ENCODE measurements around the gene NRP1. TPM values are rescaled to one million over a fixed set of nuclear protein-coding genes. Genes with fewer than 3 reads are reported as not detected.
"Not testable (repeated sequence)": the region's sequence is repeated elsewhere in the genome, so short reads cannot be mapped to it uniquely, and the experiment has no call there.

Gene NRP1
- 10 to 100 TPM; 12.3 to 26.5 TPM for total RNA-seq
- long read RNA-seq, partial matches to known transcripts: 4 of 5 reads
- long read RNA-seq, other reads (novel, unspliced or antisense): 1 of 5 reads

DNA sequence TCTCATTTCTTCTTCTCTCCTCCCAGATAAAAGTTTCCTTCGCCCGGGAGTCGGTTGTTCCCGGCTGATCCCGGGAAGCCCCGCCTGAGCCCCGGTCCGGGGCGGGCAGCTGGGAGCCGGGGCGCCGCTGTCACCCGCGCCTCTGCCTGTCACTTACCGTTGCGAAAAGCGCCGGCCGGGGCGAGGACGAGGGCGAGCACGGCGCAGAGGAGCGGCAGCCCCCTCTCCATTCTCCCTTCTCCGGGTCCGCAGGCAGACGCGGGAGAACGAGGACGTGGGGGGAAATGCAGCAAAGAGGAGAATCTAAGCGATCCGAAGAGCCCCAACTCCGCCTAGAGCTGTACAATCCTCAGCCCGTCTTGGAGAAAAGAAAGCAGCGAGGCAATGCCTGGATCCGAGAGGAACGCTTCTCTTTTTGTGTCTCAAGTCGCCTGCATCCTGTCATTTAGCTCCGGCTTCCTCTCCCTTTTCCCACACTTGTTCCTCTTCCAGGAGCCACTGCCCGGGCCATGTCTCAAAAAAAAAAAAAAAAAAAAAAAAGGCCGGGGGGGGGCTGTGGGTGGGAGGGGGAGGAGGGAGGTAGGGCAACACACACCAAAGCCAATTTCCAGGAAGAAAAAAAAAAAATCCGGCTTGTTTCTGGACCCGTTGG, at the start of gene NRP1:
Gene NRP1 (minus strand): TSS at position 515 of the 652 bp plus-strand sequence. CDS start 285 bp downstream, at position 230.
- intact Hi-C loops (cut with DNase I, micrococcal nuclease): loop anchor here in 1 of 2 donors (10.0 kb wide), 1 partner anchor 139 kb away; no protein-coding TSS in a partner anchor
- DNase-seq (peak; percentile 28 to 31), ATAC-seq (peak; percentile 23)

DNA sequence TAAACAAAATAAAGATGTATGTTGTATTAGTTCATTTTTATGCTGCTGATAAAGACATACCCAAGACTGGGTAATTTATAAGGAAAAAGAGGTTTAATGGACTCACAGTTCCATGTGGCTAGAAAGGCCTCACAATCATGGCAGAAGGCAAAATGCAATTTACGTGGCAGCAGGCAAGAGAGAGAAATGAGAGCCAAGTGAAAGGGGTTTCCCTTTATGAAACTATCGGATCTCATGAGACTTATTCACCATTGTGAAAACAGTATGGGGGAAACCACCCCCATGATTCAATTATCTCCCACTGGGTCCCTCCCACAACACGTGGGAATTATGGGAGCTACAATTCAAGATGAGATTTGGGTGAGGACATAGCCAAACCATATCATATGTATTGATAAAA, 49.7 kb upstream of the NRP1 start:
- DNase-seq; ATAC-seq; intact Hi-C loops (cut with DNase I, micrococcal nuclease): not testable (repeated sequence)

DNA sequence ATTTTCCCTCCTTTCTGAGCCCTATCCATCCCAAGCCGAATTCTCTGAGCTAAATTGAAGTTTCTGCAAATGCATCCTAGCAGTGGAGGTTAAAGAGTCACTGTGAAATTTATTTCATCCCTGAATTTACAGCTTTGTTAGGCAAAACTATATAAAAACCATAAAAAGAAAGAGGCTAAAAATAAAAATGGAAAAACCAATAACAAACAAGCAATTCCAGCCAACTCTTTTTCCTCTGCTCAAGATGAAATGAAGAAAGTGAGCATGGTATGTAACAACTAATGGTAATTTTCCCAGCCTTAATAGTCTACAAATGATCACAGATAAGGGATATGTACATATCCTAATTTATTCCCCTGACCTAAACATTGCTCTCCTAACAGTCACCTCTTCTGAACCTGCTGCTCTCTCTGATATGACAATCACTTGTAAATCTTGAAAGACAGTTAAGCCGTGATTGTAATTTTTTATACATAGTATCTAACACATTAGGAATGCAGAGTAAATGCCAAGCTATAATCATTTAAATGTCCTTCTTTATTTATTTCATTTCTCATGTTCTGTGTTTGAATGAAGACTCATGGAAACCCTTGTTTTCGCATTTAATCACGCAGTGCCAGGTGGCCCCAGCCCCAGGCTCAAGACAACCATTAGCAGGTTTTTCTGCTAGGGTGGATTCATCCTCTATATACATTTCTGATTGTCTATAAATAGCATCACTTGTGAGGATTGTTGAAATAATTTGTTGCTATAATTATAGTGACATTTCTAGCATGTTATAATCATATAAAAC, 48.6 kb upstream of the NRP1 start:
- intact Hi-C loops (cut with DNase I, micrococcal nuclease): no loop called here
- no peak for DNase-seq
- ATAC-seq: no peak

DNA sequence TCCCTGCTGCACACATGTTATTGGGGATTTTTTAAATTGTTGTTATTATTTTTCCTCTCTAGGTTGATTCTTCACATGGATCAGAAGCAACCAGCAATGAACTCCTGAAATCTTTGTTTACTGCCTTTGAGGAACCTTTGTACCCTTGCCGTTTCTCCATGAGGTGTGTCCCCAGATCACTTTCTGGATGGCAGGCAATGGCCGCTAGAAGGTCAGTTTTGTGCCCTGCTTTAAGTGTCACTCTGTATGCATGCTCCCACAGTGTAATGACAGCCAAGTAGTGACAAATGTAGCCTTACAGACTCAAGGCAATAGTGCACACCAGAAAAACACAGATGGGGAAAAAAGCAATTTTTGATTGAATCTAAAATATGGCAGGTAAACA, 47.7 kb upstream of the NRP1 start:
- DNase-seq (peak in 1 of 2 donors; percentile 34), ATAC-seq (peak; percentile 100)
- intact Hi-C loops (cut with DNase I, micrococcal nuclease): no loop called here

DNA sequence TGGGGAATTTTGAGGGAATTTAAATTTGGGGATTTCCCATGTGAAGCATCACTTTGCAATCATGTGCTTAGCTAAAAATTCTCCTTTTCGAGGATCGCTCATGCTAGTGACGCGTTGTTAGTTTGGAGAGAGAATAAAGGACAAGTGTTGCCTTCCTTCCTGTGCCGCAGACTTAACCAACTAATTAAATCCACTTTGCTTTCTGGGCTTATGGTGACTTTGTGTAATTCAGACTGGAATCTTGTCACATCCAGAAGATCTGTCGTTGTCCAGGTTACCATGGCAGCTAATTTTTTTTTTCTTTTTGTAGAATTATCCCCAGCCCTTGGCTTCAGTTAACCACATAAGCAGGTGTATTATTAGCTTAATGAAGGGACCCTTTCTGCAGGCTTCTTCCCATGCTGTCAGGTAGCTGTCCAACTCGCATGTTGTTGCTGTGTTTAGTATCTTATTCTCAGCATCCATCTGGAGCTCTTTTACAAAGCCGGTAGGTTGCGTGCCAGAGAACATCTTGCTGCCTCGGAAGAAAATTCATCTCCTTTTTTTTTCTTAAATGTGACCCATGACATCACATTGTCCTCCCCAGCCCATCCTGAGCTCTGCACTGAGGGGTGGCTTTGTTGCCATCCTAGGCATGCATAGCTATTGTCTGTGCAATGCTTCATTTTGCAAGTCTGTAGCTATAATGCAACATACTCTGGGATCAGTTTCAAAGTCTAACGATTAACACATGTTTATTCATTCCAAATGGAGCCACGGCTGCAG, 47.2 kb upstream of the NRP1 start:
- DNase-seq (no peak), ATAC-seq (peak; percentile 26)
- intact Hi-C loops (cut with DNase I, micrococcal nuclease): no loop called here

DNA sequence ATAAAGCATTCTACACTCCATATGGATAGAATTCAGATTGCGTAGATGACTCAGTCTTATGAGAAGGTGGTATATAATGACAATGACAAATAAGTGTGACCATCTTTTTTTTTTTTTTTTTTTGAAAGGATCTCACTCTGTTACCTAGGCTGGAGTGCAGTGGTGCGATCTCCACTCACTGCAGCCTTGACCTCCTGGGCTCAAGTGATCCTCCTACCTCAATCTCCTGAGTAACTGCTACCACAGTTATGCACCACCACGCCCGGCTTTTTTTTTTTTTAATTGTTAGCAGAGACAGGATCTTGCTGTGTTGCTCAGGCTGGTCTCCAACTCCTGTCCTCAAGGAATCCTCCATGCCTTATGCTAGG, 43.2 kb upstream of the NRP1 start:
- DNase-seq: no peak
- intact Hi-C loops (cut with DNase I, micrococcal nuclease): no loop called here
- no peak for ATAC-seq

DNA sequence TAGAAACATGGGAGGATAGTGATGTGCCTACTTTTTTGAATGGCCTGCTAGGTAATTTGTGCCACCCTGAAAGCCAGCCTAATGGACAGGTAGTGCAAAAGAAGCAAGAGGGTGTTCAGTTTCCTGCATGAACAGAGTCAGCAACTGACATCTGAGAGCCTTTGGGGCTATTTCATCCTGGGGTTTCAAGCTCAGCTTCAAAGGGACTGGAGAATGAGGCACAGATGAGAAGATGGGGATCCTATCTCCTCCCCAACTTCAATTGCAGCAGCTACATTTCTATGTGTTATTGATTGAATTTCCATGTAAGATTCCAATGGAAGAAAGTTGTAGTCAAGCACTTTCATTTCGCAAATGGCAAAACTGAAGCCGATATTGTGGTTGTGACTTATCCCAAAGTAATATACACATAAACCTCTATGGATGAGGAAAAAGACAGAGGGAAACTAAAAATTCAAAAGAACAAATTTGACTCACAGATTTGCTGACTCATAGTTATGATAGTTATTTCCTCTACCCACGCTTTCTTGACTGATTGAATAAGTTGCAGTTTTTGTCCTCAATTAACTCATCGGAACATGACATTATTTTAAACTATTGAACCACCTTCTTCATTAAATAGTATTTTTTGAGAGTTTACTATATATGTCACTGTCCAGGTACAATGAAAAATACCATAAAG, 42.6 kb upstream of the NRP1 start:
- intact Hi-C loops (cut with DNase I, micrococcal nuclease): no loop called here
- DNase-seq: no peak
- ATAC-seq: no peak

DNA sequence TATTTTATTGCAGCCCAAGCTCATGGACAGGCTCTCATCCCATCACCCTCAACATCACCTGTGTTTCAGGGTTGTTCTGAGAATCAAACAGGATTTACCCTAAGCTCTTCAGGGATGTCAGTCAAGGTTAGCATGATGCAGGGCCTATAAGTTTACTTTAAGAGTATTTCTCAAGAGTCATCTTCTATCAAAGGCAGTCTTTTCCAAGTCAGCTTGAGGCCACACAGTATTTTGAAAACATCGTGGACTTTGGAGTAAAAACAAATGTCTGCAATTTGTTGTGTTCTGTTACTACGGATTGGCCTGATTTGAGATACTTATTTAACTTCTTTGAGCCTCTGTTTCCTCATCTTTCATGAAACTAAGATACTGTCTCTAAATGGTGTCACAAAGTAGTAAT, 42.0 kb upstream of the NRP1 start:
- DNase-seq (no peak), ATAC-seq (no peak)
- intact Hi-C loops (cut with DNase I, micrococcal nuclease): no loop called here

DNA sequence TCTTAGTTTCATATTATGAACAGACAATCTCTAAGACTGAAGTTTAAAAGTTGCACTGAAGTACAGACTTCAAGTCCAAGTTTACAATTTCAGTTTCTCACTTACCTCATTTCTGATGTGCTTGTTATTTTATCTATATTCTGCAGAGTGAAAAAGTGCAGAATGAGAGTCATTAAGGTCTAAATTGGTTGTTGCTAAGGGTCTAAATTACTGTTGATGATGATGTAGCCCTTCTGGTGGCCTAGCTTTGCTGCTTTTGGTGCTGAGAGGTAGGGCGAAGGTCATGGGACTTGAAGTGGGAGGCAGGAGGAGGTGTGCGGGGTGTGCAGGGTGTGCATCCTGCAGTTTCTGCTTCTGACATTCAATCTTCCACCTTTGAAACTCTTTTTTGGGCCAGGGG, 38.8 kb upstream of the NRP1 start:
- no peak for DNase-seq
- no peak for ATAC-seq
- intact Hi-C loops (cut with DNase I, micrococcal nuclease): no loop called here

DNA sequence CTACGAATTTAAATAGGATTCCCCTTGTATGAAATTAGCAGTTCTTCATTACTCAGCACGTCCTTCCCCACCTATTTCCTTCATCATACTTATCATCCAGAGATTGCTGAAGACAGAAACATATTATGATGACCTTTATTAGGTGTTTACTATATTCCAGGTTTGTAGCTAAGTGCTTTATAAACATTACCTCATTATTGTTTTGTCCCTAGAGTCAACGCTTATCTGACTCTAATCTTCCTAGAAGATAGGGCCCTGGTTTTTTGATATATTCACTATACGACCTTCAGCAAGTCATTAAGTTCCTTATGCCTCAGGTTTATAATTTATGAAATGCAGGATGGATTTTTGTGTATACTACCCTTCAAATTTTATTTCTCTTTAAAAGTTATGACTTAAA, 36.8 kb upstream of the NRP1 start:
- ATAC-seq: no peak
- intact Hi-C loops (cut with DNase I, micrococcal nuclease): no loop called here
- DNase-seq: no peak

DNA sequence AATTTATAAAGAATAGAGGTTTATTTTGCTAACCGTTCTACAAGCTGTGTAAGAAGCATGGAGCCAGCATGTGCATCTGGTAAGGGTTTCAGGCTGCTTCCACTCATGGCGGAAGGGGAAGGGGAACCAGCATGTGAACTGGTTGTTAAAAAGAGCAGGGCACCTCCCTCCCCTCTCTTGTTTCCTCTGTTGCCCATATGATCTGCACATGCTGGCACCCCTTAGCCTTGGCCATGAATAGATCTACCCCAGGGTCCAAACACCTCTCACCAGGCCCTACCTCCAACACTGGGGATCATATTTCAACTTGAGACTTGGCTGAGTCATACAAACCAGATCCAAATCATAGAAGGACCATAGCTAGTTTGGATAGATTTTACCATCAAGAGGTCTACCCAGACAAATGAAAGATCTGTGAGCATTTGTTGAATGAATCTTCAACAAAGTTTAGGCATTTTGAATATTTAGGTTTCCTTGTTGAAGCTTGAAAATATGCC, 36.0 kb upstream of the NRP1 start:
- intact Hi-C loops (cut with DNase I, micrococcal nuclease): no loop called here
- ATAC-seq: no peak
- no peak for DNase-seq

DNA sequence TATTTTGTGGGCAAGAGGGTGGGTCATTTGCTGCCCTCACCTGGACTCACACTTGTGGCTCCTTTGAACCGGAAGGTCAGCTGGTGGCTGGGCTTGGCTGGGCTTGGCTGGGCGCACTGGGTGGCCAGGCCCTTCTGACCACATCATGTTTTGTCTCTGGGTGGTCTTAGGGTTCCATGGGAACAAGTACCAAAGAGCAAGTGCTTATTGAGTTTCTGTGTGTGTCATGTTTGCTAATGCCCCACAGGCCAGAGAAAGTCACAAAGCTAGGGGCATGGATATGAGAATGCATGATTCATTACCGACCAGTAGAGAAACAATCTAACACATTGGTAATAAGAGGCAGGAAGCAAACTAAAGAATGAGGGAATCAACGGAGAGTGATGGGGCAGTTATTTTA, 33.6 kb upstream of the NRP1 start:
- intact Hi-C loops (cut with DNase I, micrococcal nuclease): no loop called here
- no peak for ATAC-seq

DNA sequence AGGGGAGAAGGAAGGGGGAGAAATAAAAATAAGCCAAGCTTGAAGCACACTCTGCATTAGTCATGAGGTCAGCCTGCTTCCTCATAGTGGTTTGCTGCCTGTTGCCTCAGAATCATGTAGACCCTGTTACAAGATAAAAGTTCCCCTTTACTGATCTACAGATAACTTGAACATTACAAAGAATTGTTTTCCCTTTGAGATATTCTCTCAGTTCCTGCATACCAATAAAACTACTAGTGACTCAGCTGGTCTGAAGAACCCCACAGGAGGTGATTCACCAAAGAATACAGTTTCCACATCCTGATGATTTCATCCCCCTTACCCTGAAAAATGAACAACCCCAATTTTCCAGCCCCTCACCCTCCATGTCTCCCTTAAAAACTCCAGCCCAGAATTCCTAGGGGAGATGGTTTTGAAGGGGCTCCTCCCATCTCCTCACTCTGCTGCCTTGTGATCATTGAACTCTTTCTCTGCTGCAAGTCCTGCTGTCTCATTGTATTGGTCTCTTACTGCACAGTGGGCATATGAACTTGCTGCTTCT, 31.5 kb upstream of the NRP1 start:
- intact Hi-C loops (cut with DNase I, micrococcal nuclease): no loop called here
- no peak for ATAC-seq
- no peak for DNase-seq

More for the DNA sequence above, 33.6 kb upstream of the NRP1 start:
- no peak for DNase-seq

DNA sequence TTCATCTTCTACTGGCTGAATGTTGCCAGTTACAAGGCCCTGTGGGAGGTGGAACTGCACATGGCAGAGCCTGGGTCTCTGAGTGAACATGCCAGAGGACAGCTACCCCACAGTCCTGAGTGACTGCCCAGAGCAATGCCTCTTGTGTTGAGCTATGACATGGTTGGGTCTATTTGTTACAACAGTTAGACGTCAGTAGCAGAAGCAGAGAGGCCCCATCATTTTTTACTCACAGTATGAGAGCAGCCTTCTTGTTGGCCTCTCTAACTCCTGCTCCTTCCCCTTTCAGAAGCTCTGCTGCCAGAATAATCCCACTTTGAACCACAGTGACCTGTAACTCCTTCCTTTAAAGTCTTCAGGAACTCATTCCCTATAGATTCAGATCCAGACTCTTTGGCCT, 30.8 kb upstream of the NRP1 start:
- intact Hi-C loops (cut with DNase I, micrococcal nuclease): no loop called here
- ATAC-seq: no peak
- DNase-seq: no peak

DNA sequence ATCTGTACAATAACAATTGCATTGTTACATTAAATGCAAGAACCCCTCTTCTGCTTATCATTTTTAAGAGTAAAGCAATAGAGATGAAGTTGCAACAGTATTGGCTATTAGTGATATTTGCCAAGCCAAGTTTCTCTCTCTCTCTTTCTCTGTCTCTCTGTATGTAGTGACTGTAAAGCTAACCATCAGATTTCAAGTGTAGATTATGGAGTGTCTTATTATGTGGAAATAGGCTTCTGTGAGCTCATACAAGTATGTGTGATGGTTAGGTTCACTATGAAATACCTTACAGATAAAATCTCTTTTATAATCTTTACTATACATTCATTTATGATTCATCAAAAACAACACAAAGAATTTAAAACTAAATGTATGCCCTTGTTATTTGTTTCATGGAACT, 28.6 kb upstream of the NRP1 start:
- ATAC-seq (no peak), DNase-seq (no peak)
- intact Hi-C loops (cut with DNase I, micrococcal nuclease): no loop called here

DNA sequence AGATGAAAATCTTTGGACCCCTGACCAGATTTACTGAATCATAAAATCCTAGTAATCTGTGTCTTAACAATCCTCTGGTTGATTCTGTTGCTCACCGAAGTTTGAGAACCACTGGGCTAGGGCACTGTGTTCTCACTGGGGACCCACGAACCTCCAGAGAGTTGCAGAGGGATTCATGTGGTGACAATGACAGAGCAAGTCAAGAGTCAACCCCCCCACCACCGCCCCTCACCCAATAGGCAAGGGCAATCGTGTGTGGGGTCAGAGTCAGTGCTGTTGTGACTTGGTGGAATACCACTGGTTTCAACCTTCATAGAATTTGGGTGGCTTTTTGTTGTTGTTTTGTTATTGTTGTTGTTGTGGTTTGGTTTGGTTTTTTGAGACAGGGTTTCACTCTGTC, 23.5 kb upstream of the NRP1 start:
- DNase-seq: no peak
- no peak for ATAC-seq
- intact Hi-C loops (cut with DNase I, micrococcal nuclease): no loop called here

DNA sequence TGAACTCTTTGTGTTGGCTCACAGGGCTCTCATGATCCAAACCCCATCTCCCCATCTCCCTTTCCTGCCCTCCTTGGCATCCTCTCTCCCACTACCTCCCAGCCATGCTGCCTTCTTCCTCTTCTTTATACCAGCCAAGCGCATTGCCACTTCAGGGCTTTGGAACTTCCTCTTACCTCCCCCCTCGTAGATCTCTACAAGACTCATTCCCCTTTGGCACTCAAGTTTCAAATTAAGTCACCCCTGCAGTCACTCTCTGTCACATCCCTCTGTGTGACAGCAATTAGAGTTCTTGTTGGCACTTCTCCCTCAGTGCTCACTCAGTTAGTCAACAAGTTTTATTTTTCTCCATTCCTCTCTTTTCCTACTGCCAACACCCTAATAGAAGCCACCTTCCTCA, 20.8 kb upstream of the NRP1 start:
- no peak for ATAC-seq

DNA sequence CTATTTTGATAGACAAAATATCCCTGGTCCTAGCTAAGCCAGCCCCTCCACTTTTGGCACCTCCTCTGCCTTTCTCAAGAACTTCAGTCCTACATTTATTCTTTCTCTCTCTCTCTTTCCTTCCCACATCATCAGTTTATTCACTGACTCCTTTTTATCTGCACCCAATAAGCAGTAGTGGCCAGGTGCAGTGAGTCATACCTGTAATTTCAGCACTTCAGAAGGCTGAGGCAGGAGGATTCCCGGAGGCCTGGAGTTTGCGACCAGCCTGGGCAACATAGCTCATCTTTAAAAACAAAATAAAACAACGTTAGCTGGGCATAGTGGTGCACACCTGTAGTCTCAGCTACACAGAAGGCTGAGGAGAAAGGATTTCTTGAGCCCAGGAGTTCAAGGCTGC, 19.4 kb upstream of the NRP1 start:
- no peak for ATAC-seq
- no peak for DNase-seq
- intact Hi-C loops (cut with DNase I, micrococcal nuclease): no loop called here

More for the DNA sequence above, 20.8 kb upstream of the NRP1 start:
- intact Hi-C loops (cut with DNase I, micrococcal nuclease): no loop called here
- no peak for DNase-seq

DNA sequence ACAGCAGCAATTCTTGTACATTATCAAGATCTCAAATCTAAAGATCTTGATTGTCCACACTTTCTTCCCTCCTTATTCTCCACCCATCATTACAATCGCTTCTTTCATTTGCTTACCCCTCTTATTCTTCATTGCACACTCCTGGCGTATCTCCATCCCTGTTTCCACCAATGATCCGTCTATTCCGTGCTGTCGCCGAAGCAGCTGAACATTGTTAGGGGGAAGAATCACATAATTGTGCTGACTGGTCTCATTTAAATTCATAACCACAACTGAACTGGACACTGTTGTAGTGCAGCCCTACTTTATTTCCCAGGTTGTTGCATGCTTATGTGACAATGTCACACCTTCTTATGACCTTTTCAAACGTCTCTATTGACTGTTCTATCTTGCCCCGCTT, 18.9 kb upstream of the NRP1 start:
- ATAC-seq (no peak), DNase-seq (no peak)
- intact Hi-C loops (cut with DNase I, micrococcal nuclease): no loop called here

All from left colon (tissue), 2 donors.